Activated CD8-positive, alpha-beta memory T cell treated with anti-CD3 and anti-CD28 coated beads, Interleukin-2, amount 50 U/mL, for 48 hours (primary cell): ENCODE measurements around the gene USP34.
"Not testable (repeated sequence)": the region's sequence is repeated elsewhere in the genome, so short reads cannot be mapped to it uniquely, and the experiment has no call there.

ENCODE experiments used
- DNase-seq: peaks from one replicate; pipeline ENCODE4 v3.0.0-alpha.2; 2020

The USP34 gene

GRCh38 chr2:61463769-61464475 lies 7.0 kb downstream of the USP34 start:
- DNase-seq: no peak

GRCh38 chr2:61461404-61461803 lies 9.5 kb downstream of the USP34 start:
- no peak for DNase-seq

GRCh38 chr2:61460163-61460562 lies 10.7 kb downstream of the USP34 start:
- DNase-seq: no peak

GRCh38 chr2:61456746-61457420 lies 14.0 kb downstream of the USP34 start:
- DNase-seq: no peak

GRCh38 chr2:61456070-61456745 lies 14.7 kb downstream of the USP34 start:
- DNase-seq: no peak

GRCh38 chr2:61454972-61455371 lies 15.9 kb downstream of the USP34 start:
- not testable (repeated sequence) for DNase-seq

GRCh38 chr2:61454383-61454782 lies 16.5 kb downstream of the USP34 start:
- DNase-seq: no peak

GRCh38 chr2:61452392-61452791 lies 18.5 kb downstream of the USP34 start:
- no peak for DNase-seq

- DNase-seq: no peak
Observed at GRCh38 chr2:61451178-61451577, 19.7 kb downstream of the USP34 start.

- DNase-seq: no peak
Observed at GRCh38 chr2:61450144-61450543, 20.7 kb downstream of the USP34 start.

- no peak for DNase-seq
Observed at GRCh38 chr2:61448229-61448628, 22.7 kb downstream of the USP34 start.

GRCh38 chr2:61446971-61447370 lies 23.9 kb downstream of the USP34 start:
- not testable (repeated sequence) for DNase-seq

- DNase-seq: no peak
Observed at GRCh38 chr2:61443342-61444041, 27.4 kb downstream of the USP34 start.

- DNase-seq: no peak
Observed at GRCh38 chr2:61439241-61440002, 31.5 kb downstream of the USP34 start.

- DNase-seq: no peak
Observed at GRCh38 chr2:61438670-61439069, 32.2 kb downstream of the USP34 start.

GRCh38 chr2:61437170-61437569 lies 33.7 kb downstream of the USP34 start:
- no peak for DNase-seq

GRCh38 chr2:61436092-61436491 lies 34.8 kb downstream of the USP34 start:
- DNase-seq: no peak

- DNase-seq: no peak
Observed at GRCh38 chr2:61435291-61435690, 35.6 kb downstream of the USP34 start.

GRCh38 chr2:61434314-61434713 lies 36.6 kb downstream of the USP34 start:
- no peak for DNase-seq

- DNase-seq: no peak
Observed at GRCh38 chr2:61433606-61434005, 37.3 kb downstream of the USP34 start.

GRCh38 chr2:61432990-61433389 lies 37.9 kb downstream of the USP34 start:
- DNase-seq: no peak

- DNase-seq: no peak
Observed at GRCh38 chr2:61431345-61431744, 39.5 kb downstream of the USP34 start.
